ENCODE results near the gene BASP1.
"Not testable (repeated sequence)": the region's sequence is repeated elsewhere in the genome, so short reads cannot be mapped to it uniquely, and the experiment has no call there.

BASP1 gene

GRCh38 chr5:17289681-17290539 is 72.5 kb downstream of the BASP1 start:
- no peak for DNase-seq (ENCODE audit: low spot score)

DNA sequence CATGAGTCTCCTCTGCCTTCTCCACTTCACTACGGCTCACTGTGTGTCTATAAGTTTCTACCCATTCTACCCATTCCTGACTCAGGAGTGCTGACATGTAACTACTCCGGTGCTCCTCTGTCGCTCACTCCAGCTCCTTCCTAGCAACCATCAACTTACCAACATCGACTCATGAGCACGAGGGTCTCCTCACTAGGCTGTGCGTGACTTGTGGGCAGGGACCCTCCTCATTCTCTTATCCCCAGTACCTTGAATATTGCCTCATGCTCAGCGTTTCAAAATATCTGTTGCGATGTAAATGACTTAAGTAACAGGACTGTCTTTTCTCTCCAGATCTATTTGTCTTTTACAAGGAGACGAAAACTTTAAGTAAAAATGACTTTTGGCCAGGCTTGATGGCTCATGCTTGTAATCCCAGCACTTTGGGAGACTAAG is 73.1 kb downstream of the BASP1 start:
- no peak for DNase-seq (ENCODE audit: low spot score)

- no peak for DNase-seq (ENCODE audit: low spot score)
These were observed 75.1 kb downstream of the BASP1 start for GRCh38 chr5:17292434-17293015.

DNA sequence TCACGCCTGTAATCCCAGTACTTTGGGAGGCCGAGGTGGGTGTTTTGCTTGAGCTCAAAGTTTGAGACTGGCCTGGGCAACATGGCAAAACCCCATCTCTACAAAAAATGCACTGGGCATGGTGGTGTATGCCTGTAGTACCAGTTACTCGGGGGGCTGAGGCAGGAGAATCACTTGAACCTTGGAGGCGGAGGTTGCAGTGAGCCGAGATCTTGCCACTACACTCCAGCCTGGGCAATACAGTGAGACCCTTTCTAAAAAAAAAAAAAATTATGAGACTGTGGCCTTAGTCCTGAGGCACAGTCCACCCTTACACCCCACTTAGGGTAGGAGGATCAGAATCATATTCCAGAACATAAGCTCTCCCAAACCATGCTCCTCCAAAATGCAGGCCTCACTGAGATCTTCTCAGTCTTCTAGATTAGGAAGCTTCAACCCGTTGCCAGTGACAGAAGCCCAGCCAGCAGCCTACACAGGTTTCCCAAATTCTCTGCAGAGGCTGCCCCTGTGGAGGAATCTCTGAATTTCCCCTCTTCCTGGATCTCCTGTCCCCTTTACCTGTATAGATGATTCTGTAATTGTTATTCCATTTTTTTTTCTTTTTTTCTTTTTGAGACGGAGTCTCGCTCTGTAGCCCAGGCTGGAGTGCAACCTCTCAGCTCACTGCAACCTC is 77.3 kb downstream of the BASP1 start:
- no peak for DNase-seq (ENCODE audit: low spot score)

GRCh38 chr5:17295671-17296070 is 78.2 kb downstream of the BASP1 start:
- no peak for DNase-seq (ENCODE audit: low spot score)

- DNase-seq (ENCODE audit: low spot score), result no peak
These were observed 84.7 kb downstream of the BASP1 start for GRCh38 chr5:17302106-17302505.

DNA sequence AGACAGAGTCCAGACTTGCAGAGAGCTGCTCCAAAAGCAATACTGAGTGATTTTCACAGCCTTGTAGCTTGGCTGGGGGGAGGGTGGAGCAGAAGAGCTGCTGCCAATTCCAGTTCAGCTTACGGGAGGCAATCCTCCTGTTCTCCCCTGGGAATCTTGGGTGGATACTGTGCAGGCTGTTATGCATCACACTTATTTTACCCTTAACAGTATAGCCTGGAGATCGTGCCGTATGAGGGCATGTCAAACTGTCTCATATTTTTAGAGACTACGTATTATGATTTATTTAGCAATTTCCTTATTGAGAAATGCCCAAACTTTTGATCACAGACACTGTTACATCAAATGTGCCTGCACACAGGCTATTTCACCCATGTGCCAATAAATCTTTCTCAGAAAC is 85.2 kb downstream of the BASP1 start:
- no peak for DNase-seq (ENCODE audit: low spot score)

DNA sequence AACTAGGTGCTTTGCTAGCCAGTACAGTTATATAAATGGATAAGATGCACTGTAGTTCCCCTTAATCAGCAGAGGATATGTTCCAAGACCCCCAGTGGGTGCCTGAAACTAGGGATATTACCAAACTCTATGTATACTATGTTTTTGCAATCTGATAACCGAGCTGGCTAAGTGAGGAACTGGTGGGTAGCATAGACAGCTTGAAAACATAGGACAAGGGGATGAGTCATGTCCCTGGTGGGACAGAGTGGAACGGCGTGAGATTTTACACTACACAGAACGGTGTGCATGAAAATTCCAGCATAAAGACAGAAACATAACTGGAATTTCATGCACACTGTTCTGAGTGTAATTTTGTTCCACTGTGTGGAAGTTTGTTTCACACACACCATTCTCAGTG is 86.9 kb downstream of the BASP1 start:
- no peak for DNase-seq (ENCODE audit: low spot score)

DNA sequence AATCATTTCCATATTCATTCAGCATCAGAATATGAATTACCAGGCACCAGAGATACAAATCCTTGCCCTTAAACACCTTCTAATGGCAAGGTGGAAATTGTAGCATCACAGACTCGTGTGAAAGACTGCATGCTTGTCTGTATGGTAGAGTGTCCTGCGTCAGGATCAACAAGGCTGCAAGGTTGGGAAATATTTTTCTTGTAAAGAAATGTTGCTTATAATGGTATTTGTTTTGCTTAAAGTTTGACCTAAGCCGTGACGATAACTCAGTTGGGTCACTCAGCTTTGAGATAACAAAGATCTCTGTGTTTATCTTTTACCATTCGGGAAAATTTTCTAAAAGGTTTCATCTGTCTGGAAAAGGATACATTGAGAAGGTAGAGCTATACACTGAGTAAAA is 87.6 kb downstream of the BASP1 start:
- DNase-seq (ENCODE audit: low spot score), result no peak

- DNase-seq (ENCODE audit: low spot score), result peak; percentile 49
These were observed 88.7 kb downstream of the BASP1 start for GRCh38 chr5:17305964-17306725.

- DNase-seq (ENCODE audit: low spot score), result no peak
These were observed 89.3 kb downstream of the BASP1 start for GRCh38 chr5:17306726-17307091.

- DNase-seq (ENCODE audit: low spot score), result not testable (repeated sequence)
These were observed 90.0 kb downstream of the BASP1 start for GRCh38 chr5:17307440-17307839.

GRCh38 chr5:17308326-17309065 is 91.1 kb downstream of the BASP1 start:
- DNase-seq (ENCODE audit: low spot score), result no peak

- no peak for DNase-seq (ENCODE audit: low spot score)
These were observed 92.0 kb downstream of the BASP1 start for GRCh38 chr5:17309462-17309861.

- not testable (repeated sequence) for DNase-seq (ENCODE audit: low spot score)
These were observed 93.1 kb downstream of the BASP1 start for GRCh38 chr5:17310502-17310901.

- not testable (repeated sequence) for DNase-seq (ENCODE audit: low spot score)
These were observed 94.4 kb downstream of the BASP1 start for GRCh38 chr5:17311811-17312210.

DNA sequence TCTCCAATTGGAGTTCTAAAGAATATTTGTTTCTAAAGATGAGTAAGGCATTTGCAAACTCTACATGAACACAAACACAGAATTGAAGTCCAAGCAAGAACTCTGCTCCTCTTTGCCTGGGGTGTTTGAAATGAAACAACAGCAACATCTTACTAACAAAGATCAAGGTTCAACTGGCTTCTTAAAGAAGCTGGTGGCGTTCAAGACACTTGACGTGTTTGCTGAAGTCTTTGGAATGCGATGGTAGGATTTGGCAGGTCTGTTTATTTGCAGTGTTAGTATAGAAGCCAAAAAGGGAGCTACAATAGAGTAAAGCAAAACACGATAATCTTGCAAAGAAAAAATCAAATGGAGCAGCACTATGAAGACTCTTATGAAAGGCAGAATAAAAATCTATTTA is 94.9 kb downstream of the BASP1 start:
- DNase-seq (ENCODE audit: low spot score), result no peak

DNA sequence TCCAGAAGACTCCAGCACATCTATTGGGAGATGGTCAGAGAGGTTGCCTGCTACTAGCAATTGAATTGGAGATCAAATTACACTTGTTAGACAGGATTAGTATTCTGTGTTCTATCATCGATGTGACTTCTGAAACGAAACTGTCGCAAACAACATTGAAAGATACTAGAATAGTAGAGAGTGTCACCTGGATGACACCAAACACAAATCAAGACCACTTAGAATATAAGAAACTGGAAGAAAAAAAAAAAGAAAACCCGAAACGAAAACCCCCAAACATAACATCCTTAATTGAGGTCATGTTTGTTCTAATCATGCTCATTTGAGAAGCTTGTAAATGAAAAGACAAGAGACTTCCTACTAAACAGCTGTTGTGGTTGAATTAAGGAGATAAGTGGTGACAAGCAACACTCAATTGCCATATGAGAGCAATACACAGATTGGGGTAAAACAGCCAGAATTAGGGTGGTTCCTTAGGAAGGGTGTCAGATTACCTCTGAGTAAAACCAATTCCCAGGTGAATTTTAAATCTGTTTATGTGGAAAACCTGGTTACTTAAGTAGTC is 97.6 kb downstream of the BASP1 start:
- DNase-seq (ENCODE audit: low spot score), result no peak

GRCh38 chr5:17315710-17316221 is 98.3 kb downstream of the BASP1 start:
- no peak for DNase-seq (ENCODE audit: low spot score)

- no peak for DNase-seq (ENCODE audit: low spot score)
These were observed 99.6 kb downstream of the BASP1 start for GRCh38 chr5:17316970-17317459.

GRCh38 chr5:17317473-17317872 is 100.0 kb downstream of the BASP1 start:
- DNase-seq (ENCODE audit: low spot score), result no peak
